Measurements from ENCODE around the gene ANP32B. TPM values are rescaled to one million over a fixed set of nuclear protein-coding genes. Genes with fewer than 3 reads are reported as not detected.
"Not testable (repeated sequence)": the region's sequence is repeated elsewhere in the genome, so short reads cannot be mapped to it uniquely, and the experiment has no call there.

Gene ANP32B
- total RNA-seq, 1 donor from 2014 or later: 323 TPM

DNA sequence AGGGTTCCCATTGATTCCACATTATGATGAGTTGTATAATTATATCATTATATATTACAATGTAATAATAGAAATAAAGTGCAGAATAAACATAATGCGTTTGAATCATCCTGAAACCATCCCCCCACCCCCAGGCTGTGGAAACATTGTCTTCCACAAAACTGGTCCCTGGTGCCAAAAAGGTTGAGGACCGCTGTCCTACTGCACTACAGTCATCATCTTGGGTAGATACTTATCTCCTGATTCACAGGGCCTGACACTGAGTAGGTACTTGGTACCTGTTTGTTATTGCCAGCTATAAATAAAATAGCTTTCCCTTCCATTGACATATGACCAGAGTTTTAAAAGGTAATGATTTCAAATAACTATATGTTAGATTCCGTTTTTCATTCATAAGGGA, 25.6 kb downstream of the ANP32B start:
- H3K9me3 Mint-ChIP-seq: no peaks in the 10 kb centered on the region
- no peak overlapping the region for H3K4me3 Mint-ChIP-seq (ENCODE audit: low read depth)
- H3K27me3 Mint-ChIP-seq (ENCODE audit: low read depth): no peaks in the 10 kb centered on the region

DNA sequence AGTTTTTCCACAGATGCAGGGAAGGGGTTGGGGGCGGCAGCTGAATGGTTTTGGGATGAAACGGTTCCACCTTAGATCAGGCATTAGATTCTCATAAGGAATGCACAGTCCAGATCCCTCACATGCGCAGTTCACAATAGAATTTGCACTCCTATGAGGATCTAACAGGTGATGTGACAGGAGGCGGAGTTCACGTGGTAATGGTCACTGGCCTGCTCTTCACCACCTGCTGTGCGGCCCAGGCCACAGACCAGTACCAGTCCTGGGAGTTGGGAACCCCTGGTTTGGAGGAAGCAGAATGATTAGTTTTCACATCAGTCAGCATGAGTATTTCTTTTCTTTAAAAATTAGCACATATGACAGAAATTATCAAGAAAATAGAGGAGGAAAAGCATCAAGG, 26.3 kb downstream of the ANP32B start:
- Mint-ChIP-seq H3K36me3 (ENCODE audit: low read depth) (peaks cover 89% of the 10 kb centered on the region), H3K27me3 (ENCODE audit: low read depth) (no peaks in the 10 kb centered on the region), H3K4me1 (ENCODE audit: low read depth) (peaks cover 27% of the 10 kb centered on the region)

More for the DNA sequence above, 25.6 kb downstream of the ANP32B start:
- intact Hi-C loops (cut with micrococcal nuclease): no loop called here
- Mint-ChIP-seq H3K4me1 (ENCODE audit: low read depth) (peaks cover 29% of the 10 kb centered on the region), H3K27ac (no peak overlapping the region), H3K36me3 (ENCODE audit: low read depth) (peaks cover 93% of the 10 kb centered on the region)
- no peak for DNase-seq (ENCODE audit: low spot score)

DNA sequence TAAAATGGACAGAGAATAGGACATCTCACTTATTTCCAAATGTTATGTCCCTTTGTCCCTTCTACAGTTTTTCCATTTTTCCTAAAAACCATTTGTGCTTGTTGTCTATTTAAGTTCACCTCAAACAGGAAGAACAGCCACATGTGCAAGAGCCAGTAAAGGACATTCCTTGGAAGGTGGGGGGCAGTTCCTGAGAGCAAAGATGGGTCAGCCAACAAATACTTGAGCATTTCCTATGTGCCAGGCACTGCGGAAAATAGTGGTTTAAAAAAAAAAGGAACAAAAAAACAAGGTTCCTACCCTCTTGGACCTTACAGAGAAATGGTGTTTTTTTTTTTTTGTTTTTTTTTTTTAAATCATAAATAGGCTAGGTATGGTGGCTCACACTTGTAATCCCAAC, 26.8 kb downstream of the ANP32B start:
- intact Hi-C loops (cut with micrococcal nuclease): no loop called here
- no peak for DNase-seq (ENCODE audit: low spot score)
- Mint-ChIP-seq H3K4me1 (ENCODE audit: low read depth) (peaks cover 27% of the 10 kb centered on the region), H3K27ac (no peak overlapping the region), H3K4me3 (ENCODE audit: low read depth) (no peak overlapping the region), H3K36me3 (ENCODE audit: low read depth) (peaks cover 87% of the 10 kb centered on the region), H3K9me3 (no peaks in the 10 kb centered on the region), H3K27me3 (ENCODE audit: low read depth) (no peaks in the 10 kb centered on the region)

More for the DNA sequence above, 26.3 kb downstream of the ANP32B start:
- DNase-seq (ENCODE audit: low spot score): no peak
- intact Hi-C loops (cut with micrococcal nuclease): no loop called here
- no peak overlapping the region for H3K27ac Mint-ChIP-seq
- H3K4me3 Mint-ChIP-seq (ENCODE audit: low read depth): no peak overlapping the region
- H3K9me3 Mint-ChIP-seq: no peaks in the 10 kb centered on the region

DNA sequence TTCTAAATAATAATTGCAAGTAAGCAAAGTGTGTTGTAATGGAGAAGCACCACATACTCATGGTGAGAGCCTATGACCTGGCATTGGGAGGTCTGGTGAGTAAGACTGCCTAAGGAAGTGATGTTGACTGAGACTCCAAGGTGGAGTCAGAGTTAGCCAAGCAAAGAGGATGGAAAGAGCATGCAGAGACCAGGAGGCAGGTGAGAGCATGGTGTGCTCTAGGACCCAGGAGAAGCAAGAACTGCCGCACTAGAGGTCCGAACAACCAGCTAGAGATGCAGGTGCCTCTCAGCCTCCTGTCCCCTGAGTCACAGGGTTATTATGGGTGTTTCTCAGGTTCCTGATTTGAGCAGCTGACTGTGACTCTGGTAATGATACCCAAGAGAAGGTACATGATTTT, 27.3 kb downstream of the ANP32B start:
- no peak overlapping the region for H3K27ac Mint-ChIP-seq

DNA sequence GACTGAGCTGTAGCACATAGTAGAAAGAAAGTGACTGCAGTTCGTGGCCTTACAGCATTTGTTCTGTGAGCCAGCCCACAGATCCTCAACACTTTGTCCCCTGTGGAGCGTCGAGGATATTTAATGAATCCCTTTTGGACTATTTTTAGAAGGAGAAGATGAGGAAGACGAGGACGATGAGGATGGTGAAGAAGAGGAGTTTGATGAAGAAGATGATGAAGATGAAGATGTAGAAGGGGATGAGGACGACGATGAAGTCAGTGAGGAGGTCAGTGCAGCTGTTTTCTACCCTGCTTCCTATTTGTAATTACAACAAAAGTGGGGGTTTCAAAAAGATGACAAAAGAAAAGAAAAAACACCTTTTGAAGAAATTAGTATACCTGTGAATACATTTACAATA, 28.0 kb downstream of the ANP32B start:
- no peaks in the 10 kb centered on the region for H3K27me3 Mint-ChIP-seq (ENCODE audit: low read depth)
- peak overlapping the region; percentile 5 for H3K27ac Mint-ChIP-seq
- H3K4me3 Mint-ChIP-seq (ENCODE audit: low read depth): no peak overlapping the region
- DNase-seq (ENCODE audit: low spot score): no peak
- no peaks in the 10 kb centered on the region for H3K9me3 Mint-ChIP-seq
- intact Hi-C loops (cut with micrococcal nuclease): no loop called here
- H3K4me1 Mint-ChIP-seq (ENCODE audit: low read depth): peaks cover 26% of the 10 kb centered on the region
- H3K36me3 Mint-ChIP-seq (ENCODE audit: low read depth): peaks cover 86% of the 10 kb centered on the region

More for the DNA sequence above, 27.3 kb downstream of the ANP32B start:
- H3K36me3 Mint-ChIP-seq (ENCODE audit: low read depth): peaks cover 87% of the 10 kb centered on the region
- peaks cover 27% of the 10 kb centered on the region for H3K4me1 Mint-ChIP-seq (ENCODE audit: low read depth)
- H3K4me3 Mint-ChIP-seq (ENCODE audit: low read depth): no peak overlapping the region
- no peaks in the 10 kb centered on the region for H3K27me3 Mint-ChIP-seq (ENCODE audit: low read depth)
- H3K9me3 Mint-ChIP-seq: no peaks in the 10 kb centered on the region
- no peak for DNase-seq (ENCODE audit: low spot score)
- intact Hi-C loops (cut with micrococcal nuclease): no loop called here

DNA sequence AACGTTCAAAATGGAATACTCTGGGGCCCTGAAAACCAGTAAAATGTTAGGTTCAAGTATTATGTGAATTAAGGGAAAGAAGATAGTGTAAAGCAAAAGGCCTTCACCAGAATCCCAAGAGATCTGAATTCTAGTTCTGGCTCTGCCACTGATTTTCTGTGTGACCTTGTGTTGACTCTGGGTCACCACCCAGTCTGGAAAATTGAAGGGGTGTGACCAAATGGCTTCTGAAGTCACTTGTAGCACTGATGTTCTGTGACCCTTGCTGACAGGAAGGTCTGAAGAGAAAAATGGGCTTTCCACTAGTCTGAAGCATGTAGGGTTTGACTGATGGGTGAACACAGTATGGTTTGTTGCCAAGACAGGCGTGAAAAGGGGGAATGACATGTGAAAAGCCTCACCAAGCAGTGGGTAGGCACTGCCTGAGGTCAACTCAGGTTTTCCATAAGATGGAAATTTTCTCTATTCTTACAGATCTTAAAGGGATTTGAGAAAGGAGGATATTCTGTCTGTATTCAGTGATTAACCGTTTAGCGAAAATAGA, 33.1 kb downstream of the ANP32B start:
- Mint-ChIP-seq H3K4me3 (ENCODE audit: low read depth) (no peak overlapping the region), H3K9me3 (no peaks in the 10 kb centered on the region), H3K36me3 (ENCODE audit: low read depth) (peaks cover 71% of the 10 kb centered on the region), H3K27me3 (ENCODE audit: low read depth) (no peaks in the 10 kb centered on the region), H3K4me1 (ENCODE audit: low read depth) (peaks cover 2% of the 10 kb centered on the region), H3K27ac (no peak overlapping the region)
- intact Hi-C loops (cut with micrococcal nuclease): no loop called here
- DNase-seq (ENCODE audit: low spot score): no peak

DNA sequence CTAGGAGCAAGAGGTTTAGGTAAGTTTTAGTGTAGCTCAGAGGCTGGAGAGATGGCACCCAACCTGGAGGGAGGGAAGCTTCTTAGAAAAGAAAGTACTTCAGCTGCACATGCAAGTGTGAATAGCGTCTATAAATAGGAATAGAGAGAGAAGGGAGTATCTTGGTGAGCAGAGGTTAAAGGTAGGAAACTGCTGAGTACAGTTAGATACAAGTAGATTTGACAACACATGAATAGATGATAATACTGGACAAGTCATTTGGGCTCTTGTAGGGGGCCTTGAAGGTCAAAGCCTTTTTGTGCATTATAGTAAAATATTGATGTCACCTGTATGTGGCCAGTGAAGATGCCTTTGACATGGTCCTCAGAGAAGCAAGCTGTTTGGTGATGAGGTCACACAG, 34.2 kb downstream of the ANP32B start:
- intact Hi-C loops (cut with micrococcal nuclease): no loop called here
- DNase-seq (ENCODE audit: low spot score): no peak
- H3K4me3 Mint-ChIP-seq (ENCODE audit: low read depth): no peak overlapping the region
- H3K27ac Mint-ChIP-seq: no peak overlapping the region
- peaks cover 66% of the 10 kb centered on the region for H3K36me3 Mint-ChIP-seq (ENCODE audit: low read depth)
- H3K9me3 Mint-ChIP-seq: no peaks in the 10 kb centered on the region
- no peaks in the 10 kb centered on the region for H3K27me3 Mint-ChIP-seq (ENCODE audit: low read depth)
- peaks cover 2% of the 10 kb centered on the region for H3K4me1 Mint-ChIP-seq (ENCODE audit: low read depth)

DNA sequence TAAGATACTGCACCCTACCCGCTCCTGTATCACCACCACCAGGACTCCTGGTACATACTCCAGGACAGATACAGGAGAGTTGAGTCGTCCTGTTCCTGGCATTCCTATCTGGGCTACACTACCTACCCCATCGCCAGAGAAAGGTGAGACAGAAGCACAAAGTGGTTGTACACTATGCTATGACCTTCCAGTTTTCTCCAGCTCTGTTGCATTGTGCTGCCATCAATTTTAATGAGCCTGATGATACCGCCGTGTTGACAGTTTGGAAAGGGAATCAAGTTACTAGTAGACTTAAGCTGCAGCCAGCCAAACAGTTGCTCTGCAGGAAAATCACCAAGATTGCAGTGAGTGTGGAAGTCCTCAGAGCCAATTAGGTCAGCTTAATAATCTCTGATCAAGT, 35.2 kb downstream of the ANP32B start:
- no peak overlapping the region for H3K4me3 Mint-ChIP-seq (ENCODE audit: low read depth)
- no peak overlapping the region for H3K27ac Mint-ChIP-seq
- H3K4me1 Mint-ChIP-seq (ENCODE audit: low read depth): peaks cover 2% of the 10 kb centered on the region
- DNase-seq (ENCODE audit: low spot score): no peak
- no peaks in the 10 kb centered on the region for H3K27me3 Mint-ChIP-seq (ENCODE audit: low read depth)
- intact Hi-C loops (cut with micrococcal nuclease): no loop called here
- H3K36me3 Mint-ChIP-seq (ENCODE audit: low read depth): peaks cover 56% of the 10 kb centered on the region
- no peaks in the 10 kb centered on the region for H3K9me3 Mint-ChIP-seq

DNA sequence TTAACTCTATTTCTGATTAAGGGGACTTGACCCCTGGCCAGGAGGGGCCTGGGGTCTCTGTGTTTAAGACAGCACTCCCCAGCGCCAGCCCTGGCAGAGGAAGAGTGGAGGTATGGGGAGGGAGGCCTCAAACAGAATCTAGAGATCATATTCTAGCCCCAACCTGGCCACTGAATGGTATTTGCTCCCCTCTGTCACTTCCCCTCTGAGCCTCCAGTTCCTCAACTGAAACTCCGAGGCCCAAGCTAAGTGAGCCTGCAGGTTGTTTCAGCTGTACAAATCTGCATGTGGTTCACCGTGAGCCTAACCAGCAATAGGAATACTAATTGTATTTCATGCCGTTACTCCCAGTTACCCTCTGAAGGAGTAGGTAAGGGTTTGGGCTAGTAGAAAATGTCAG, 36.0 kb downstream of the ANP32B start:
- H3K4me3 Mint-ChIP-seq (ENCODE audit: low read depth): no peak overlapping the region
- DNase-seq (ENCODE audit: low spot score): no peak
- intact Hi-C loops (cut with micrococcal nuclease): no loop called here

DNA sequence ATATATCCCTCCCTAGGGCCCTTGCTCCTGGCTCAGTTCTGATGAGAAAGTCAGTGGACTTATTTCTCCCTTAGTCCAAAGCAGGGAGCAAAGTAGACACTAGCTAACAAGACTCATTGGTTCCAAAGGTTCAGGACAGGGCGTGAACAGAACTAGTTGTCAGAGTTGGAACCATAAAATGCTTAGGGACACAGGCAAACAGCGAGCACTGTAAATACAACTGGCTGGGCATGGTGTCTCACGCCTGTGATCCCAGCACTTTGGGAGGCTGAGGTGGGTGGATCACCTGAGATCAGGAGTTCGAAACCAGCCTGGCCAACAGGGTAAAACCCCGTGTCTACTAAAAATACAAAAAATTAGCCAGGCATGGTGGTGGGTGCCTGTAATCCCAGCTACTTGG, 36.7 kb downstream of the ANP32B start:
- H3K27me3 Mint-ChIP-seq (ENCODE audit: low read depth); H3K9me3 Mint-ChIP-seq; H3K27ac Mint-ChIP-seq; H3K4me3 Mint-ChIP-seq (ENCODE audit: low read depth); intact Hi-C loops (cut with micrococcal nuclease); DNase-seq (ENCODE audit: low spot score); H3K4me1 Mint-ChIP-seq (ENCODE audit: low read depth): not testable (repeated sequence)
- H3K36me3 Mint-ChIP-seq (ENCODE audit: low read depth): peaks cover 46% of the 10 kb centered on the region

More for the DNA sequence above, 36.0 kb downstream of the ANP32B start:
- Mint-ChIP-seq H3K4me1 (ENCODE audit: low read depth) (peaks cover 2% of the 10 kb centered on the region), H3K9me3 (no peaks in the 10 kb centered on the region), H3K36me3 (ENCODE audit: low read depth) (peaks cover 50% of the 10 kb centered on the region), H3K27me3 (ENCODE audit: low read depth) (no peaks in the 10 kb centered on the region), H3K27ac (no peak overlapping the region)

DNA sequence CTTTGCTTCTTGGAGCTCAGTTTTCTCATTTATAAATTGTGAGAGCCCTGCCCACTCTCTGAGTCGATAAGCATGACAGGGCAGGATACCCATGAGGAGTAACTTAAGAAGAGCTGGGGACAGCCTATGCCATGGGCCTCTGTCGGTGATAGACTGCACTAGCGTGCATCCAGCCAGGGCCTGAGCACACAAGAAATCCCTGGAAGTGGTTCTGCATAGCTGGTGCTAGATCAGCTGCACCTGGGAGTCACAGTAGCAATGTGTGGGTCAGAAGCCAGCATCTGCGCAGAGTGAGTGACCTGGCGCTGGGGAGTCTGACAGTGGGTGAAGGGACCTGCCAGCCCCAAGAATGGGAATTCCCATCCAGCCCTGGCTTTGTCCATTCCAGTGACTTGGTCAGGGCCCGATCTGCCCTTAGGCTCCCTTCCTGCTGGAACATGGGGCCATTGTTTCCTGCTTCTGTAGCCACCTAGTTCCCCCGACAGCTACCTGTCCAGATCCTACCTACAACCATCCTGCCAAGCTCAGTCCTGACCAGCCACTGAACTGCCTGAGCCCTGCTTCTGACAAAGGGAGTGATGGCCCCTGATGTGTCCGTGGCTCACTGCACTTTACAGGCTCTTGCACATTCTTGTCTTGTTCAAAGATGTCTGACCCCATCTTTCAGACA, 37.5 kb downstream of the ANP32B start:
- peaks cover 39% of the 10 kb centered on the region for H3K36me3 Mint-ChIP-seq (ENCODE audit: low read depth)
- intact Hi-C loops (cut with micrococcal nuclease): no loop called here
- DNase-seq (ENCODE audit: low spot score): no peak
- H3K4me3 Mint-ChIP-seq (ENCODE audit: low read depth): no peak overlapping the region
- no peaks in the 10 kb centered on the region for H3K27me3 Mint-ChIP-seq (ENCODE audit: low read depth)
- no peaks in the 10 kb centered on the region for H3K4me1 Mint-ChIP-seq (ENCODE audit: low read depth)
- H3K9me3 Mint-ChIP-seq: no peaks in the 10 kb centered on the region
- H3K27ac Mint-ChIP-seq: no peak overlapping the region

DNA sequence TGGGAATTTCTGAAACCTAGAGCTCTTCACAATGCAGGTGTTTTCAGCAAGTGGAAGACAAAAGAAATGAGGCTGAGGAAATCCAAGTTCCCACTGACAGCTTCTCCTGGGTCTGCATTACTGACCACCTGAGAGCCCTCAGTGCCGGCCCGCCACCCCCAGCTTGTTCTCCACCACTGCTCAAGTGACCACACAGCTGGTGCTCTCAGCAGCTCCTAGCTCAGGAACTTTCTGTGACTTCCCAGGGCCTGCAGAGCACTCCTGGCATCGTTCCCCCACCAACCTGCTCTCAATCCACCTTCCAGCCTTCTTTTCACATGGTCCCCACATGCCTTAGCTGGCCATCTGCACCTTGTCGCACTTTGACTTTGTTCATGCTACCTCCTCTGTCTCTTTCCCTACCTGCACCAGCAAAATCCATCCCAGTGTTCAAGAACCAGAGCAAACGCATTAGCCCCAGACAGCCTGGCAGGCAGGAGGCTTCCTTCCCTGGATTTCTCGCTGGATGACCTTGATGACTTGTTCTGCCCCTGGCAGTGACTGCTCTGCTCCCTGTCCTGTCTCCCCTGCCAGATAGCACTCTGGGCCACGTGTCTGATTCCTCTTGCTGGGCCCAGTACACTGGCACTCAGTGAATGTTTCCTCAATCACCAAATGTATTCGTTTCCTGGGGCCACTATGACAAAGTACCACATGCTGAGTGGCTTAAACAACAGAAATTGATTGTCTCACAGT, 38.3 kb downstream of the ANP32B start:
- H3K27me3 Mint-ChIP-seq (ENCODE audit: low read depth): no peaks in the 10 kb centered on the region
- H3K4me1 Mint-ChIP-seq (ENCODE audit: low read depth): no peaks in the 10 kb centered on the region

DNA sequence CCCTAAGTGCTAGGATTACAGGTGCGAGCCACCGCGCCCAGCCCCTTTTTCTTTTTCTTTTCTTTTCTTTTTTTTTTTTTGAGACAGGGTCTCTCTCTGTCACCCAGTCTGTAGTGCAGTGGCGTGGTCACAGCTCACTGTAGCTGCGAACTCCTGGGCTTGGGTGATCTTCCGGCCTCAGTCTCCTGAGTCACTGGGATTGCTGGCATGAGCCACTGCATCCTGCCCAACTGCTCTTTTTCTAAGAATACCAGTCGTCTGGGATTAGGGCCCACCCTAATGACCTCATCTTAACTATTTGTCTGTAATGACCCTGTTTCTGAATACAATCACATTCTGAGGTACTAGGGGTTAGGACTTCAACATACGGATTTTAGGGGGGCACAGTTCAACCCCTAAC, 39.3 kb downstream of the ANP32B start:
- DNase-seq (ENCODE audit: low spot score): no peak
- H3K36me3 Mint-ChIP-seq (ENCODE audit: low read depth): peaks cover 25% of the 10 kb centered on the region
- H3K4me1 Mint-ChIP-seq (ENCODE audit: low read depth): no peaks in the 10 kb centered on the region
- H3K27me3 Mint-ChIP-seq (ENCODE audit: low read depth): no peaks in the 10 kb centered on the region
- intact Hi-C loops (cut with micrococcal nuclease): no loop called here
- H3K4me3 Mint-ChIP-seq (ENCODE audit: low read depth): no peak overlapping the region
- H3K9me3 Mint-ChIP-seq: no peaks in the 10 kb centered on the region
- no peak overlapping the region for H3K27ac Mint-ChIP-seq

More for the DNA sequence above, 38.3 kb downstream of the ANP32B start:
- Mint-ChIP-seq H3K4me3 (ENCODE audit: low read depth) (no peak overlapping the region), H3K36me3 (ENCODE audit: low read depth) (peaks cover 35% of the 10 kb centered on the region), H3K27ac (no peak overlapping the region), H3K9me3 (no peaks in the 10 kb centered on the region)
- DNase-seq (ENCODE audit: low spot score): no peak
- intact Hi-C loops (cut with micrococcal nuclease): no loop called here

Measured in activated T-helper 2 cell treated with anti-CD3 and anti-CD28 coated beads, Interferon-gamma antibody, Interleukin-2, Interleukin-4, amounts not matched to agents 10 μg/mL and 5 μg/mL and 100 μg/mL, durations not matched to agents 14 hours and 24 hours and 36 hours (primary cell).